ENCODE results near the gene SHANK3.

SHANK3 gene

GRCh38 chr22:50688448-50688847, 15.8 kb downstream of the SHANK3 start:
- Histone ChIP-seq H2BK120ac (ENCODE audit: insufficient read depth, low read length, poor library complexity) (no peak overlapping the region), H3K9me3 (ENCODE audit: insufficient read depth, low read depth, low read length) (peaks cover under 1% of the 10 kb centered on the region), H3K4me3 (ENCODE audit: low read depth, low read length) (no peak overlapping the region), H2BK12ac (ENCODE audit: low read length) (no peak overlapping the region), H4K12ac (ENCODE audit: low read depth, low read length) (no peak overlapping the region), H4K8ac (ENCODE audit: low read depth, low read length) (no peak overlapping the region), H3K27ac (ENCODE audit: low read depth, low read length) (no peak overlapping the region), H2BK5ac (ENCODE audit: low read depth, low read length, poor library complexity) (no peak overlapping the region), H3K18ac (ENCODE audit: low read length) (no peak overlapping the region), H4K91ac (ENCODE audit: low read depth, low read length) (no peak overlapping the region), H2AK5ac (ENCODE audit: low read length) (no peak overlapping the region), H3K23ac (ENCODE audit: low read length) (no peak overlapping the region), H3K4ac (ENCODE audit: low read depth, low read length) (no peak overlapping the region), H3K27me3 (ENCODE audit: insufficient read depth, low read length) (no peaks in the 10 kb centered on the region), H3K4me2 (ENCODE audit: low read length) (no peak overlapping the region), H3K79me1 (ENCODE audit: low read length) (no peaks in the 10 kb centered on the region), H3K9ac (ENCODE audit: low read length) (no peak overlapping the region), H3K36me3 (ENCODE audit: control insufficient read depth in 1 of 2, insufficient read depth in 2 of 2, low read length in 2 of 2) (no peaks in the 10 kb centered on the region), H2AFZ (ENCODE audit: insufficient read depth, low read length, poor library complexity) (no peak overlapping the region), H3K79me2 (ENCODE audit: control insufficient read depth, insufficient read depth, low read length, poor library complexity) (no peaks in the 10 kb centered on the region), H3K4me1 (ENCODE audit: control insufficient read depth in 1 of 2, insufficient read depth in 2 of 2, low read length in 2 of 2) (no peaks in the 10 kb centered on the region), H3K14ac (ENCODE audit: low read length) (no peak overlapping the region)
- DNase-seq = no peak
- no CpG with 5 or more reads among the region's 5 CpGs for WGBS (ENCODE audit: extremely low coverage, insufficient coverage, insufficient read length)

- no peak overlapping the region for H3K14ac ChIP-seq (ENCODE audit: low read length)
- no peaks in the 10 kb centered on the region for H3K79me2 ChIP-seq (ENCODE audit: control insufficient read depth, insufficient read depth, low read length, poor library complexity)
- H2BK5ac ChIP-seq (ENCODE audit: low read depth, low read length, poor library complexity) = no peak overlapping the region
- no peak overlapping the region for H3K4me2 ChIP-seq (ENCODE audit: low read length)
- no peaks in the 10 kb centered on the region for H3K9me3 ChIP-seq (ENCODE audit: insufficient read depth, low read depth, low read length)
- no peak overlapping the region for H3K4me3 ChIP-seq (ENCODE audit: low read depth, low read length)
- peak; percentile 23 to 77 for DNase-seq
- no peak overlapping the region for H3K18ac ChIP-seq (ENCODE audit: low read length)
- no peak overlapping the region for H4K91ac ChIP-seq (ENCODE audit: low read depth, low read length)
- H4K12ac ChIP-seq (ENCODE audit: low read depth, low read length) = no peak overlapping the region
- no peaks in the 10 kb centered on the region for H3K27me3 ChIP-seq (ENCODE audit: insufficient read depth, low read length)
- no peak overlapping the region for H2BK12ac ChIP-seq (ENCODE audit: low read length)
- no peak overlapping the region for H3K23ac ChIP-seq (ENCODE audit: low read length)
- no peak overlapping the region for H2BK120ac ChIP-seq (ENCODE audit: insufficient read depth, low read length, poor library complexity)
- no CpG with 5 or more reads among the region's 2 CpGs for WGBS (ENCODE audit: extremely low coverage, insufficient coverage, insufficient read length)
- no peaks in the 10 kb centered on the region for H3K36me3 ChIP-seq (ENCODE audit: control insufficient read depth in 1 of 2, insufficient read depth in 2 of 2, low read length in 2 of 2)
- H2AK5ac ChIP-seq (ENCODE audit: low read length) = no peak overlapping the region
- no peak overlapping the region for H3K27ac ChIP-seq (ENCODE audit: low read depth, low read length)
- H3K9ac ChIP-seq (ENCODE audit: low read length) = no peak overlapping the region
- no peaks in the 10 kb centered on the region for H3K79me1 ChIP-seq (ENCODE audit: low read length)
- H2AFZ ChIP-seq (ENCODE audit: insufficient read depth, low read length, poor library complexity) = no peak overlapping the region
- no peaks in the 10 kb centered on the region for H3K4me1 ChIP-seq (ENCODE audit: control insufficient read depth in 1 of 2, insufficient read depth in 2 of 2, low read length in 2 of 2)
- H3K4ac ChIP-seq (ENCODE audit: low read depth, low read length) = no peak overlapping the region
- H4K8ac ChIP-seq (ENCODE audit: low read depth, low read length) = no peak overlapping the region
These were observed 18.9 kb downstream of the SHANK3 start for GRCh38 chr22:50691521-50691920.

GRCh38 chr22:50693462-50693861, 20.8 kb downstream of the SHANK3 start:
- Histone ChIP-seq H3K4ac (ENCODE audit: low read depth, low read length) (no peak overlapping the region), H3K4me2 (ENCODE audit: low read length) (no peak overlapping the region), H4K8ac (ENCODE audit: low read depth, low read length) (no peak overlapping the region), H3K4me1 (ENCODE audit: control insufficient read depth in 1 of 2, insufficient read depth in 2 of 2, low read length in 2 of 2) (peaks cover 5 to 8% of the 10 kb centered on the region in 2 experiments), H4K91ac (ENCODE audit: low read depth, low read length) (no peak overlapping the region), H2AFZ (ENCODE audit: insufficient read depth, low read length, poor library complexity) (no peak overlapping the region), H3K79me2 (ENCODE audit: control insufficient read depth, insufficient read depth, low read length, poor library complexity) (no peaks in the 10 kb centered on the region), H3K27ac (ENCODE audit: low read depth, low read length) (no peak overlapping the region), H3K23ac (ENCODE audit: low read length) (no peak overlapping the region), H2BK120ac (ENCODE audit: insufficient read depth, low read length, poor library complexity) (no peak overlapping the region), H3K18ac (ENCODE audit: low read length) (no peak overlapping the region), H3K79me1 (ENCODE audit: low read length) (no peaks in the 10 kb centered on the region), H3K4me3 (ENCODE audit: low read depth, low read length) (no peak overlapping the region), H2AK5ac (ENCODE audit: low read length) (no peak overlapping the region), H4K12ac (ENCODE audit: low read depth, low read length) (no peak overlapping the region), H3K9ac (ENCODE audit: low read length) (no peak overlapping the region), H3K36me3 (ENCODE audit: control insufficient read depth in 1 of 2, insufficient read depth in 2 of 2, low read length in 2 of 2) (no peaks in the 10 kb centered on the region), H3K27me3 (ENCODE audit: insufficient read depth, low read length) (peaks cover 5% of the 10 kb centered on the region), H3K9me3 (ENCODE audit: insufficient read depth, low read depth, low read length) (no peaks in the 10 kb centered on the region), H2BK5ac (ENCODE audit: low read depth, low read length, poor library complexity) (no peak overlapping the region), H2BK12ac (ENCODE audit: low read length) (no peak overlapping the region), H3K14ac (ENCODE audit: low read length) (no peak overlapping the region)
- no peak for DNase-seq
- no CpG with 5 or more reads among the region's 6 CpGs for WGBS (ENCODE audit: extremely low coverage, insufficient coverage, insufficient read length)

- Histone ChIP-seq H4K8ac (ENCODE audit: low read depth, low read length) (no peak overlapping the region), H3K14ac (ENCODE audit: low read length) (no peak overlapping the region), H2BK5ac (ENCODE audit: low read depth, low read length, poor library complexity) (no peak overlapping the region), H3K9ac (ENCODE audit: low read length) (no peak overlapping the region), H4K91ac (ENCODE audit: low read depth, low read length) (no peak overlapping the region), H2AK5ac (ENCODE audit: low read length) (no peak overlapping the region), H3K4me2 (ENCODE audit: low read length) (no peak overlapping the region), H3K4me3 (ENCODE audit: low read depth, low read length) (no peak overlapping the region), H3K9me3 (ENCODE audit: insufficient read depth, low read depth, low read length) (peaks cover 2% of the 10 kb centered on the region), H3K79me2 (ENCODE audit: control insufficient read depth, insufficient read depth, low read length, poor library complexity) (no peaks in the 10 kb centered on the region), H2AFZ (ENCODE audit: insufficient read depth, low read length, poor library complexity) (no peak overlapping the region), H3K23ac (ENCODE audit: low read length) (no peak overlapping the region), H3K27ac (ENCODE audit: low read depth, low read length) (no peak overlapping the region), H2BK120ac (ENCODE audit: insufficient read depth, low read length, poor library complexity) (no peak overlapping the region), H3K18ac (ENCODE audit: low read length) (no peak overlapping the region), H2BK12ac (ENCODE audit: low read length) (no peak overlapping the region), H3K4ac (ENCODE audit: low read depth, low read length) (no peak overlapping the region), H3K79me1 (ENCODE audit: low read length) (no peaks in the 10 kb centered on the region), H4K12ac (ENCODE audit: low read depth, low read length) (no peak overlapping the region), H3K36me3 (ENCODE audit: control insufficient read depth in 1 of 2, insufficient read depth in 2 of 2, low read length in 2 of 2) (no peaks in the 10 kb centered on the region), H3K27me3 (ENCODE audit: insufficient read depth, low read length) (peaks cover 5% of the 10 kb centered on the region), H3K4me1 (ENCODE audit: control insufficient read depth in 1 of 2, insufficient read depth in 2 of 2, low read length in 2 of 2) (peaks cover 5 to 8% of the 10 kb centered on the region in 2 experiments)
- no peak for DNase-seq
- no CpG with 5 or more reads among the region's 3 CpGs for WGBS (ENCODE audit: extremely low coverage, insufficient coverage, insufficient read length)
These were observed 21.5 kb downstream of the SHANK3 start for GRCh38 chr22:50694099-50694605.
